COLO829 (cell line): Measurements from ENCODE around the gene ZNF554.

ENCODE experiments used
- DNase-seq: peaks from one replicate; pipeline ENCODE4 v3.0.0; 2012; ENCODE audit warnings: low spot score

ZNF554 gene

DNA sequence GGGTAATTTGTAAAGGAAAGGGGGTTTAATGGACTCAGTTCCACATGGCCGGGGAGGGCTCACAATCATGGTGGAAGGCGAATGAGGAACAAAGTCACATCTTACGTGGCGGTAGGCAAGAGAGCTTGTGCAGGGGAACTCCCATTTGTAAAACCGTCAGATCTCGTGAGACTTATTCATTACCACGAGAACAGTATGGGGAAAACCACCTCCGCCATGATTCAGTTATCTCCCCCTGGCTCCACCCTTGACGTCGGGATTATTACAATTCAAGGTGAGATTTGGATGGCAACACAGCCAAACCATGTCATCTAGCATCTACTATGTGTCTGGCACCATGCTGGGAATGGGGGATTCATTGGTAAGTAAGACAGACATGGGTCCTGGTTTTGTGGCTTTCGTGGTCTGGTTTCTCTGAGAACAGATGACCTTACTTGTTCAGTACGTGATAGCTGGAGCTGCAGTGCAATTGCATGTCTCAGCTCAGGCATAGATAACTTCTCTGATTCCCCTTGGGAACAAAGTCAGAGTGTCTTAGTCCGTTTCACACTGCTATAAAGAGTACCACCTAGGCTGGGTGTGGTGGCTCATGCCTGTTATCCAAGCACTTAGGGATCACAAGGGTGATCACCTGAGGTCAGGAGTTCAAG is 8.3 kb downstream of the ZNF554 start:
- DNase-seq: no peak

DNA sequence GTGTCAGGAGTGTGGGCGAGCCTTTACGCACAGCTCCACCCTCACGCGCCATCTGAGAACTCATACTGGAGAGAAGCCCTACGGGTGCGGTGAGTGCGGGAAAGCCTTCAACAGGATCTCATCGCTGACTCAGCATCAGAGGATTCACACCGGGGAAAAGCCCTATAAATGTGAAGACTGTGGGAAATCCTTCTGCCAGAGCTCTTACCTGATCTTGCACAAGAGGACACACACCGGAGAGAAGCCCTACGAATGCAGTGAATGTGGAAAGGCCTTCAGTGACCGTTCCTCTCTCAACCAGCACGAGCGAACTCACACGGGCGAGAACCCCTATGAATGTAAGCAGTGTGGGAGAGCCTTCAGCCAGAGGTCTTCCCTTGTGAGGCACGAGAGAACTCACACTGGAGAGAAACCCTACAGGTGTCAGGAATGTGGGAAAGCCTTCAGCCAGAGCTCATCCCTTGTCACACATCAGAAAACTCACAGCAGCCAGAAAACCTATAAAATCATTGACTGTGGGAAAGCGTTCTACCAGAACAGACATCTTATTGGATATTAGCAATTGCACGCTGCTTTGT is 14.7 kb downstream of the ZNF554 start:
- DNase-seq: no peak

DNA sequence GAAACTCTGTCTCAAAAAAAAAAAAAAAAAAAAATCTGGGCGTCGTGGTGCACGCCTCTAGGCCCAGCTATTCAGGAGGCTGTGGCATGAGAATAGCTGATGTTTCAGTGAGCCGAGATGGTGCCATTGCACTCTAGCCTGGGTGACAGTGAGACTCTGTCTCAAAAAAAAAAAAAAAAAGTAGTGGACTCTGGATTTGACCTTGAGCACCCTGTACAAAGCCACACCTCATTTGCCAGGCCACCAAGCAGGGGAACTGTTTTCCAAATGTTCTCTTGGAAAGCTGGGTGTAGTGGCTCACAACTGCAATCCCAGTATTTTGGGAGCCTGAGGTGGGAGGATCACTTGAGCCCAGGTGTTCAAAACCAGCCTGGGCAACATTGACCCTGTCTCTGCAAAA is 17.8 kb downstream of the ZNF554 start:
- DNase-seq: no peak

DNA sequence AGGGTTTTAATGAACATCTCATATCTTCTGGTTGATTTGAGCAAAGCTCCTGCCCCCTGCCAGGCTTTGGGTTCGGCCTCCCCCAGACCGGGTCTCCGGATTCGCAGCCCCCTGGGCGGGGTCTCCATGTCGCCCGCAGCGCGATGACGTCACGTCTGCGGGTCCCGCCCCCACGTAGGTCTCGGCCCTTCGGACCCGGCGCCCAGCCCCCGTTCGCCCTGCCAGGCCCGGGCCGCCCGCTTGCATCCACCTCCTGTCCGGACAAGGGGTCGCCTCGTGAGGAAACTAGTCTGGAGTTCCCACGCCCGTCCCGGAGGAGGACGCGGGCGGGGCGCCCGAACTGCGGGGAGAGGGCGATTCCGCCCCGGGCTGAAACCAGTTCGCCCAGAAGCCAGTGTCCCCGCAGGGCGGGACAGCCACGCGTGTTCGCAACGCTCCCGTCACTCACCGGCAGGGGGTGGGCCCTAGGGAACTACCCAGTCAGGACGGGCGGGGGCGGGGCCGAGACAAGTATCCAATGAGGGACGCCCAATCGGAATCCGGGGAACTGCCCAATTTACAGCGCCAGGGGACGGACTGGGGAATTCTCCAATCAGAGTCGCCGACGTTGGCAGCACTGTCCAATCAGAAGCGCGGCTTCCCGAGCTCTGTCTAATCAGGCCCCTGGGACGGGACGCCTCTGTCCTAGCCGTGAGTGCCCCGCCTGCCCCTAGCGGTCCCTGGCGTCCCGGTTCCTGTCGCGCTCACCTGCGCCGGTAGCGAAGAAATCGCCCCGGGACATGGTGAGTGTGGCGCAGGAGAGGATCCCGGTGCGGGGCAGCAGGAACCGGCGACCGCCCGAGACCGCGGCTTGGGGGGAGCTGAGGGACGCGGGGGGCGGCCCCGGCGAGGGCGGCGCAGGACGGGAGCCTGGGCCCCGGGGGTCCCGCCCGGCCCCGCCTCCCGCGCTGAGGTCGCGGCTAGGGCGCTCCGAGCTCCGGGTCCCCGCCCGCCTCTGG is 21.4 kb downstream of the ZNF554 start, which contains the start of gene ZNF555:
Gene ZNF555 (plus strand): TSS at position 682 of the 998 bp plus-strand sequence. CDS start 98 bp downstream, at position 780.
- peak; percentile 95 for DNase-seq

DNA sequence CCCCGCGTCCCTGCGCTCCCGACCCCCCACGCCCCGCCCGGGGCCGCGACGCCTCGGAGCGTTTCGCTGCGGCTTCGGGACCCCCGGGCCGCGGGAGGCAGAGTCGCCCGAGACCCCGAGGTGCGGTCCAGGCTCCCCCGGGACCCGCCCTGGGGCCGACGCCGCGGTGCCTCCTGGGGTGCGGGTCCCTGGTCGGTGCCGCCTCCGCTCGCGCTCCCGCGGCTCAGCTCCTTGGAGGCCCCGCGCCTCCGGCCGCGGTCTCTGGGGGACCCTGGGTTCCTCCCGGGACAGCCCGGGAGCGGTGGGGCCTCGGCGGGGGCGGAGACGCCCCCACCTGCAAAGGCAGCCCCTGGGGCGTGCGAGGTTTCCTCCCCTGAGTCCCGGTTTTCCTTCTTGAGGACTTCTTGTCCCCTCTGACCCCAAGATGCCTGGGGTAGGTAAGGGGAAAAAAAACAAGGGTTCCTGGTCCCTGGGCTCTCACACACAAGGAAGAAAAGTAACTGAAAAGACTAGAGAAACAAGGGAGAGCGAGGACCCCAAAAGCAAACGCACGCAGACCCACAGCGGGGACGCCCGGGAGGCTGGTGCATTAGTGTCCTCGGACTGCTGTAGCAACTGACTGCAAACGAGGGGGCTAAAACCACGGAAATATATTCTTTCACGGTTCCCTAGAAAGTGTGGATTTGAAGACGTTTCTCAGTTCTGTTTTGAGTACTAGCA is 22.3 kb downstream of the ZNF554 start:
- no peak for DNase-seq

DNA sequence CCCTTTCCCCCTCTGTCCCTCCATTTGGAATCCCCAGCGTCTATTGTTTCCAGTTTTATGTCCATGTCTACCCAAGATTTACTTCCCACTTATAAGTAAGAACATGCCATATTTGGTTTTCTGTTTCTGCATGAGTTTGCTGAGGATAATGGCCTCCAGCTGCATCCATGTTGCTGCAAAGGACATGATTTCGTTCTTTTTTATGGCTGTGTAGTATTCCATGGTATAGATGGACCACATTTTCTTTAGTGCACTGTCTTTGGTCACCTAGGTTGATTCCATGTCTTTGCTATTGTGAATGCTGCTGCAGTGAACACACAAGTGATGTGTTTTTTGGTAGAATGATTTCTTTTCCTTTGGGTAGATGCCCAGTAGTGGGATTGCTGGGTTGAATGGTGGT is 25.4 kb downstream of the ZNF554 start:
- DNase-seq: no peak

DNA sequence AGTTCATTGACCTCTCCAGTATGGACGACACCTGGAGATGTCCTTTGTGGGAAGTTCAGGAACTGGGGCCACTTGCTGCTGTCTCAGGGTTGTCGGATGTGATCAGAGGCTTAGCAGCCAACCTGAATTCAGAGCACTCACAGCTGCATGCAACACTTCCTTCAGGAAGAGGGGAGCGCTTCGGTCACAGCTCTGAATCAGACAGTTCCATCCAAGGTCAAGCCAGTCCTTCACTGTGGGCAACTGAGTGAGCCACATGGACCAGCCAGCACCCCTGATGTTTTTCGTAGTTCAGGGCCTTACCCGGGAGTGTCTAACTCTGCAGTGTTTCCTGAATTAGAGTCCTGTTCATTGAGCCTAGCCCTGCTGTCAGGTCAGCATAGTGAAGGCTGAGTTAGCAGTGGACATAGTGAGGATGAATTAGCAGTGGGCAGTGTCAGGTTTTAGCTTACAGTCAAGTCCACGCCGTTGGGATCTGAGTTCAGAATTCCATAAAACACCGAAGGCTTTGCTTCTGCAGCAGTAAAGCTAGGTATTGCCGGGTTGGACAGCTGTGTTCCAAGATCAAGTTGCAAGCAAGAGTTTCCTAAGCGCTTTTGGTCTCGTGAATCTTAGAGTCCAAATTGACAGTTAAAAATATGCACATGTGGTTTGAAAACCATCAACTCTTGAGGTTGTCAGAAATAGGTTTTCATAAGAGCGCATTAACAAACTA is 26.7 kb downstream of the ZNF554 start:
- no peak for DNase-seq

DNA sequence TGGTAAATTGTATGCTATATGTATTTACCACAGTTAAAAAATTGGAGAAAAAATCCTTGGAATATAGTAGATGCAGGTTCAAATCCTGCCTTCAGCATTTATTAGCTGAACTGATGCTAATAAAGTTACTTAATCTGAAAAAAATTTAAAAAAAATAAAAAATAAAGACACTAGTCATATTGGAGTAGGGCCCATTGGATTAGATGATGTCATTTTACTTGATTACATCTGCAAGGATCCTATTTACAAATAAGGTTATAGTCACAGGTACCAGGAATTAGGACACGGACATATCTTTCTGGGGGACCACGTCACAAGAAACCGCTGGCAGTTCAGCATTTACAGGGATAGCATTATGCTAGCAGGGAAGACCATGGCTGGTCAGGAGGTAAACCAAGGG is 27.8 kb downstream of the ZNF554 start:
- no peak for DNase-seq

DNA sequence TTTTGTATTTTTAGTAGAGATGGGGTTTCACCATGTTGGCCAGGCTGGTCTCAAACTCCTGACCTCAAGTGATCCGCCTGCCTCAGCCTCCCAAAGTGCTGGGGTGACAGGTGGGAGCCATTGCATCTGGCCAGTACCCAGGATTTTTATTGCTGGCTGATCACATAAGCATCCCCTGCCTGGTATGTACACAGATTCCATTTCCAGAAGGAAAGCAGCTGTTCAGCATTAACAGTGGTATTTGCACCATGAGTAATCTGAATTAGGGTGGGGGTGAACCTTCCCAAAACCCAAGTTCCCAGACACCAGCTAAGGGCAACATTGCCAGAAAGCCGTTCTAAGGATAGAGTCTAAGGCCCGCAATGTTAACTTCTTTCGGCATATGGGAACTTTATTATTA is 28.9 kb downstream of the ZNF554 start:
- DNase-seq: no peak

DNA sequence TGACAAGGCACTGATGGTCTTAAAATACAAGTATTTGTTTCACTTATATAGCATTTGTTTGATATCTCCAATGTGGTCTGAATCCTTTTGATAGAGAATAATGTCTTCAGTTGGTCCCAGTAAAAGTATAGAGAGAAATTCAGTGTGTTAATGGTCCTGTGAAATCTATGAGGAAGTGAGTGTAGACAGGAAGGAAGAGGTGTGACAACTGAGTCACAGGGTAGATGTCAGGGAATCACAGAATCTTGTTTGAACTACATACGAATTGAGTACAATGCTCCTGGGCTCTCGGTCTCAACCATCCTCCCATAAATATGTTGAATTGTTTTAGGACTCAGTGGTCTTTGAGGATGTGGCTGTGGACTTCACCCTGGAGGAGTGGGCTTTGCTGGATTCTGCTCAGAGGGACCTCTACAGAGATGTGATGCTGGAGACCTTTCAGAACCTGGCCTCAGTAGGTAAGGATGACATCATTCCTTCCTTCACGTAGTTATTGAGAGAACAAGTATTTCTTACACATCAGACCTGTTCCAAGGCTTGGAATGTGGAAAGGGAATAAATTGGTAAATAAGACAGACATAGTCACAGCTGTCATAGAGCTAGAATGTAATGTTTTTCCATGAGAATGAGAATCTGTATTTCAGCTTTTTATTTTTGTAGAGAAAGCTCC is 30.7 kb downstream of the ZNF554 start:
- no peak for DNase-seq

DNA sequence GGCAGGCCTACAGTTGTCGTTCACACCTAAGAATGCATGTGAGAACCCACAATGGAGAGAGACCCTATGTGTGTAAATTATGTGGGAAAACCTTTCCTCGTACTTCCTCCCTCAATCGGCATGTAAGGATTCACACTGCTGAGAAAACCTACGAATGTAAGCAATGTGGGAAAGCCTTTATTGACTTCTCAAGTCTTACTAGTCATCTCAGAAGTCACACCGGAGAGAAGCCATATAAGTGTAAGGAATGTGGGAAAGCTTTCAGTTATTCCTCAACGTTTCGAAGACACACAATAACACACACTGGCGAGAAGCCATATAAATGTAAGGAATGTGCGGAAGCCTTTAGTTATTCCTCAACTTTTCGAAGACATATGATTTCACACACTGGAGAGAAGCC is 32.9 kb downstream of the ZNF554 start:
- DNase-seq: no peak

DNA sequence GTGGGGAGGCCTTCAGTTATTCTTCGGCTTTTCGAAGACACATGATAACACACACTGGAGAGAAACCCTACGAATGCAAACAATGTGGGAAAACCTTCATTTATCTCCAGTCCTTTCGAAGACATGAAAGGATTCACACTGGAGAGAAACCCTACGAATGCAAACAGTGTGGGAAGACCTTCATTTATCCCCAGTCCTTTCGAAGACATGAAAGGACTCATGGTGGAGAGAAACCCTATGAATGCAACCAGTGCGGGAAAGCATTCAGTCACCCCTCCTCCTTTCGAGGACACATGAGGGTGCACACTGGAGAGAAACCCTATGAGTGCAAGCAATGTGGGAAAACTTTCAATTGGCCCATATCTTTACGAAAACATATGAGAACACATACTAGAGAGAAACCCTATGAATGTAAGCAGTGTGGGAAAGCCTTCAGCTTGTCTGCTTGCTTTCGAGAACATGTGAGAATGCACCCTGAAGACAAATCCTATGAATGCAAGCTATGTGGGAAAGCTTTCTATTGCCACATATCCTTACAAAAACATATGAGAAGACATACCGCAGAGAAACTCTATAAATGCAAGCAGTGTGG is 33.4 kb downstream of the ZNF554 start:
- DNase-seq: no peak

DNA sequence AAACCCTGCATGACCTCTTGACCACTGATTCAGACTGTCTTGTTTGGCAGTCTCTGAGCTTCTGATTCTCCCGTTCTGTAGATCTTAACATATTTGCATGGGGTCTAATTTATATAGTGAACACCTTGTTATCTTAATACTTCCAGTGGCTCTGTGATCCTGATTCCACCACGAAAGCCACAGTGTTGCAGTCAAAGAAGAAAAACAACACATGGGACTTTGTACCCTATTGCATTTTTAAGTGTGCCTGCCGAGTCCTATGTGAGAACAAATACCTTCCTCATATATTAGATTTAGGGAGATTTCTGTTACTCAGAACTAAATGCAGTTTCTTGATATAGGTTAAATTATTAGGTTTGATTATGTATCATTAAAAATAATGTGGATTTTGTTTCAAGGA is 35.2 kb downstream of the ZNF554 start:
- DNase-seq: no peak

DNA sequence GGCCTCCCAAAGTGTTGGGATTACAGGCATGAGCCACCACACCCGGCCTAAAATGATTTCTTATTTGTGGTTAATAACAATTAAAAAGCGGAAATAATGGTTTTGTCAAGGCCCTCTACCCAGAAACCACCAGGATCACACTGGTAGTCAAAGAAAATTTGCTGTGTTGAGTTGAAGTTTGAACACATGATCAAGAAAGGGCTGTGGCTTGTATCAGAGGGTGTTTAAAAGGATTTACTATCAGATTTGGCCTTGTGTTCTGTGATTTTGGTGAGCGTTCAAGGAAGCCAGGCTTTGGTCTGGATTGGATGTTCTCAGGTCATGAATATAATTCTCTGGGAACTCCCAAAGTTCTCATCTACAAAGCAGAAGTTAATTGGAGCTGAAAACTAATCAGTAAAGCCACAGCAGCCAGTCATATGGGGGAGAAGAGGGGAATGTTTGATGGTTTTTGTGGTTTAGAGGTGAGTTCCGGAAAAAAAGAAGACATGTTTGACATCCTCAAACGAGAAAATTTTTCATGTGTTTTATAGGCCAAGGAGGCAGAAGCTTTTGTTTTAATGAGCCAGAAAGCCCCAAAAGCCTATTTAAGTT is 36.9 kb downstream of the ZNF554 start:
- DNase-seq: no peak

DNA sequence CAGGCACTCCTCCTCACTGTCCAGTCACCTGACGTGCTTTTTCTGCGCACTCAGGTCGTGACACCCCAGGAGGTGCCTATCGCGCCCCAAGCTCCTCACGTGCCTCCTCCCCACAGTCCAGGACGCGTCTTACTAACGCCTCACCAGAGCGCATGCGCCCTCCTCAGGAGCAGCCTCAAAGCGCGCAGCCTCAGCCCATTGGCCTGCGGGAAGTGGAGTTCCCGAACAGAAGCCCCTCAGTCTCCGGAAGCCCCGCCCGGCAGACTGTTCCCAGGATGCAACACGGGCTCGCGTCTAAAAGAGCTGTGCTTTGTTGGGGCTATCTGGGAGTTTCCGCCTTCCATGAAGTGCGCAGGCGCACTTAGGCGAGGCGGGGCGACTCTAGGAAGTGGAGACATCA is 39.2 kb downstream of the ZNF554 start:
- DNase-seq: no peak

DNA sequence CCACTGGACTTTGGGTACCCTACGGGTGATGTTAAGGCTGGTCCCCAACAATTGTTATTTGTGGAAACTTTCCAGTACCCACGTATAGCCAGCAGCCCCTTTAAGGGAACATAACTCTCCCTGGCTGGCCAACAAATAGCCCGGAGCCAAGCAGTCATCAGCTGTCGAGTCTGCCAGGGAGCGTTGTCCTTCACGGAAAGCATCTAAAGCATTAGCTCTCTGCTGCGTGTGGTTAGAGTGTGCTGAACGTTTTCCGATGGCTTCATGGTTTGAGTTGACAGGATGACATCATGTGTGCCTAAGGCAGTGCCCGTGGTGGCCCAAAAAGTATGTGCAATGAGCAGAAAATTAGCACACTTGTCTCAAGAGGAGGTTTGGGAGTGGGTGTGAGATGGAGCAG is 44.1 kb downstream of the ZNF554 start:
- DNase-seq: no peak

DNA sequence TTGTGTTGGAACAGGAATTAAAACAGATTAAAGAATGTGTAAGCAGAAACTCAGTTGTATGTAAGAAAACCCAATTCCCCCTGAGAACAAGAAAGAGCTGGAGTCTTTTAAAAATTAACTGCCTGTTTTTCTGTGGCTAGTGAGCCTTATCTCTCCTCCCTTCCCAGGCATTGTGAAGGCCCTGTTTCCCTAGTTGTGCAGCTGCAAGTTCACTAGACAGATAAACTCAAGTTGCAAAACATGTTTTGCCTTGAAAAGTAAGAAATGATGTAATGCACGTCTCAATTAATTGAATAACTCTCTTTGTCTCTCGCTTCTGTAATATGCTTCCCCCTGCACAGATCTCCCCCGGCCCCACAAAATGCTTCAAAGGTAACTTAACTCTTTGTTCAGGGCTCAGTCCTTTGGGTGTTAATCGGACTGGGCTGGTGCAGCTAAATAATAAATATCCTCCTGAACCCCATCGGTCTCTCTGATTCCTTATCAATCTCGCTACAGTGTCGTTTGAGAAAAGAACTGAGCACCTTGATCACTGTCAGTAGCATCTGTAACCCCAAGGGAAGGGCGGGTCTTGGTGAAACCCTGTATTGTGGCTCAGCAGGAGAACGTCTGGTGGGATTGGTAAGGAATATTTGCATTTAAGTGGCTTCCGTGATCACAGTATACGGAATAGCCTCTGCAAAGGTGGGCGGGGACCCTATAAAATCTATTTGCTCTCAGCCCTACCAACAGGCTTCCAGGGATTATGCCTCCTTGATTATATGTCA is 45.8 kb downstream of the ZNF554 start:
- no peak for DNase-seq

DNA sequence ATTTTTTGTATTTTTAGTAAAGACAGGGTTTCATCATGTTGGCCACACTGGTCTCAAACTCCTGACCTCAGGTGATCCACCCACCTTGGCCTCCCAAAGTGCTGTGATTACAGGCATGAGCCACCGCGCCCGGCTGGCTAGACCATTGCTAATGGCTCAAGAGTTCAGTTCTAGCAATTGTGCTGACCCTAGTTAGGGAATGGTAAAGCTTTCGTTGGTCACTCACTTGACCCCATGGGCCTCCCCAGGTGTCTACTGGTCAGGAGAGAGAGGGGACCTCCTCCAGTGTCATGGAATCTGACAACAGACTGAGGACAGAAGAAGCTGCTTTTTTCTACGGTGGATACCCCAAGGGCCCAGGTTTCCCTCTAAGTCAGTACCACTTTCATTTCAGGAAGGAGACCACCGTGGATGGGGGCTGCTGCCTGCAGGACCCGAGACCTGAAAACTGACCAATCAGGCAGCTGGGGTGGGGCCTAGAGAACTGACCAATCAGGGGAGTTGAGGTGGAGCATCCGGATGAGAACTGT is 46.9 kb downstream of the ZNF554 start:
- DNase-seq: no peak
